Suprapubic skin (tissue), 4 donors: ENCODE data around the gene CCDC92B. TPM values are rescaled to one million over a fixed set of nuclear protein-coding genes. Genes with fewer than 3 reads are reported as not detected.

Experiments
- DNase-seq, 2 donors: peaks; one replicate each; pipeline ENCODE4 v3.0.0-alpha.2; 2019; ENCODE audit warnings: low spot score in 2 of 2
- H3K27ac ChIP-seq: fragments of 200-600 bp; sonication (generic); one replicate; pipeline ENCODE4 v1.5.1; 2019
- H3K27me3 ChIP-seq: fragments of 200-600 bp; sonication (generic); one replicate; pipeline ENCODE4 v1.5.1; 2019
- H3K36me3 ChIP-seq: fragments of 200-600 bp; sonication (generic); one replicate; pipeline ENCODE4 v1.5.1; 2019
- H3K4me1 ChIP-seq: fragments of 200-600 bp; sonication (generic); one replicate; pipeline ENCODE4 v1.5.1; 2019
- H3K4me3 ChIP-seq: fragments of 200-600 bp; sonication (generic); one replicate; pipeline ENCODE4 v1.5.1; 2019; ENCODE audit warnings: mild to moderate bottlenecking
- H3K9me3 ChIP-seq: fragments of 200-600 bp; sonication (generic); one replicate; pipeline ENCODE4 v1.5.1; 2019
- EP300 ChIP-seq: sonication (generic); formaldehyde crosslinking; IDR thresholded peaks from one replicate; pipeline ENCODE4 v1.6.1; 2017; ENCODE audit warnings: antibody characterized with exemption
- POLR2A ChIP-seq, 2 donors: fragments of 450-650 bp; IDR thresholded peaks; one replicate each; pipeline ENCODE4 v1.6.1; 2017; ENCODE audit warnings: antibody characterized with exemption in 2 of 2, mild to moderate bottlenecking in 2 of 2, moderate library complexity in 2 of 2
- POLR2AphosphoS5 ChIP-seq, 3 donors: sonication (generic); formaldehyde crosslinking; IDR thresholded peaks; one replicate each; pipeline ENCODE4 v1.6.1; 2017; ENCODE audit warnings: antibody characterized with exemption in 3 of 3
- WGBS: methylation state at CpG from one replicate; pipeline ENCODE4 v1.1.5; 2018; 5-methylcytosine and 5-hydroxymethylcytosine counted together
- total RNA-seq, 4 donors: library from RNA; depleted of rRNA; stranded (reverse); fragments of >200 nt; gene quantifications; one replicate each; pipeline ENCODE4 v1.1.0, GENCODE V29; 2016
- TF ChIP-seq, protein P1 (sequence below), 2 donors: fragments of 200-600 bp in 1 of 2; fragments of 450-650 bp in 1 of 2; sonication (generic) in 1 of 2; IDR thresholded peaks; one replicate each; pipeline ENCODE4 v1.5.1; 2016 to 2019; ENCODE audit warnings: antibody characterized with exemption in 2 of 2, mild to moderate bottlenecking in 1 of 2, moderate library complexity in 1 of 2

The CCDC92B gene
- total RNA-seq, 4 donors from 2014 or later, result 0.42 to 1.6 (median 0.84) TPM

- H3K36me3 ChIP-seq, result peaks cover 80% of the 10 kb centered on the region
- H3K4me1 ChIP-seq, result peaks cover 11% of the 10 kb centered on the region
- TF ChIP-seq, protein P1, sequence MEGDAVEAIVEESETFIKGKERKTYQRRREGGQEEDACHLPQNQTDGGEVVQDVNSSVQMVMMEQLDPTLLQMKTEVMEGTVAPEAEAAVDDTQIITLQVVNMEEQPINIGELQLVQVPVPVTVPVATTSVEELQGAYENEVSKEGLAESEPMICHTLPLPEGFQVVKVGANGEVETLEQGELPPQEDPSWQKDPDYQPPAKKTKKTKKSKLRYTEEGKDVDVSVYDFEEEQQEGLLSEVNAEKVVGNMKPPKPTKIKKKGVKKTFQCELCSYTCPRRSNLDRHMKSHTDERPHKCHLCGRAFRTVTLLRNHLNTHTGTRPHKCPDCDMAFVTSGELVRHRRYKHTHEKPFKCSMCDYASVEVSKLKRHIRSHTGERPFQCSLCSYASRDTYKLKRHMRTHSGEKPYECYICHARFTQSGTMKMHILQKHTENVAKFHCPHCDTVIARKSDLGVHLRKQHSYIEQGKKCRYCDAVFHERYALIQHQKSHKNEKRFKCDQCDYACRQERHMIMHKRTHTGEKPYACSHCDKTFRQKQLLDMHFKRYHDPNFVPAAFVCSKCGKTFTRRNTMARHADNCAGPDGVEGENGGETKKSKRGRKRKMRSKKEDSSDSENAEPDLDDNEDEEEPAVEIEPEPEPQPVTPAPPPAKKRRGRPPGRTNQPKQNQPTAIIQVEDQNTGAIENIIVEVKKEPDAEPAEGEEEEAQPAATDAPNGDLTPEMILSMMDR (IDR thresholded peaks at IDR 0.05), result no peak
- TF ChIP-seq POLR2AphosphoS5 (IDR thresholded peaks at IDR 0.05) (no peak), EP300 (no peak), POLR2A (IDR thresholded peaks at IDR 0.05) (no peak)
- DNase-seq, result no peak
- no peak overlapping the region for H3K4me3 ChIP-seq
- H3K27me3 ChIP-seq, result no peaks in the 10 kb centered on the region
- no peaks in the 10 kb centered on the region for H3K9me3 ChIP-seq
- H3K27ac ChIP-seq, result no peak overlapping the region
- WGBS, result 100% methylated on average over 4 of the region's 14 CpGs
Observed at GRCh38 chr17:2692781-2693135, 56.7 kb downstream of the CCDC92B start.

GRCh38 chr17:2691965-2692780, 57.3 kb downstream of the CCDC92B start:
- WGBS, result 93% methylated on average over 37 of the region's 71 CpGs
- Histone ChIP-seq H3K27ac (no peak overlapping the region), H3K9me3 (no peaks in the 10 kb centered on the region), H3K4me1 (peaks cover 17% of the 10 kb centered on the region), H3K27me3 (no peaks in the 10 kb centered on the region), H3K4me3 (no peak overlapping the region), H3K36me3 (peaks cover 74% of the 10 kb centered on the region)
- TF ChIP-seq POLR2AphosphoS5 (IDR thresholded peaks at IDR 0.05), result no peak
- TF ChIP-seq POLR2A (IDR thresholded peaks at IDR 0.05), result no peak
- TF ChIP-seq EP300, result no peak
- TF ChIP-seq, protein P1 (IDR thresholded peaks at IDR 0.05), result no peak
- DNase-seq, result peak in 1 of 2 donors; percentile 78

DNA sequence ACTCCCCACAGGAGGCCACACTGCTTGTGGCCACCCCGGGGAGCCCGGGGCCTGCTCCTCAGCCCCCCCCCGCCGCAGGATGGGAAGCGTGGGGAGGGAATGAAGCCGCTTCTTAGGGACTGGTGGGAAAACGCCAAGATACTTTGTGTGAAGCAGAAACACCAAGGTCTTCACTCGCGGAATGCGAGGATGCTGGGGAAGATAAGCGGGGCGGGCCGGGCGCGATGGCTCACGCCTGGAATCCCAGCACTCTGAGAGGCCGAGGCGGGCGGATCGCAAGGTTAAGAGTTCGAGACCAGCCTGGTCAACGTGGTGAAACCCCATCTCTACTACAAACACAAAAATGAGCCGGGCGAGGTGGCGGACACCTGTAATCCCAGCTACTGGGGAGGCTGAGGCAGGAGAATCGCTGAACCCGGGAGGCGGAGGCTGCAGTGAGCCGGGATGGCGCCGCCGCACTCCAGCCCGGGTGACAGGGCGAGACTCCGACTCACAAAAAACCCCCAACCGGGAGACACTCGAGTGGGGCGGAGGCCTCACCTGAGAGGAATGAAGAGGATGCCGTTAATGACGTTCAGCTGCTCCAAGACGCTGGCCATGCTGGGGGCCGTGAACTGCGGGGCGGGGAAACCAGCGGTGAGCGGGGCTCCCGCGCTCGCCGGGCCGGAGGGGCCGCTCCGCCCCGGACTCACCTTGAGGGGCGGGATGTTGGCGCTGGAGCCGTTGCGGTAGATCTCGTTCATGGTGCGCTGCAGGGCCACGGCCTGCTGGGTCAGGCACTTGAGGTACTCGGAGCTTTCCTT, 58.2 kb downstream of the CCDC92B start:
- H3K36me3 ChIP-seq, result peaks cover 65% of the 10 kb centered on the region
- DNase-seq, result no peak
- no peak overlapping the region for H3K4me3 ChIP-seq
- 93% methylated on average over 62 of the region's 62 CpGs for WGBS
- H3K27me3 ChIP-seq, result no peaks in the 10 kb centered on the region
- H3K9me3 ChIP-seq, result no peaks in the 10 kb centered on the region
- TF ChIP-seq, protein P1 (IDR thresholded peaks at IDR 0.05), result no peak
- H3K27ac ChIP-seq, result no peak overlapping the region
- H3K4me1 ChIP-seq, result peaks cover 26% of the 10 kb centered on the region

DNA sequence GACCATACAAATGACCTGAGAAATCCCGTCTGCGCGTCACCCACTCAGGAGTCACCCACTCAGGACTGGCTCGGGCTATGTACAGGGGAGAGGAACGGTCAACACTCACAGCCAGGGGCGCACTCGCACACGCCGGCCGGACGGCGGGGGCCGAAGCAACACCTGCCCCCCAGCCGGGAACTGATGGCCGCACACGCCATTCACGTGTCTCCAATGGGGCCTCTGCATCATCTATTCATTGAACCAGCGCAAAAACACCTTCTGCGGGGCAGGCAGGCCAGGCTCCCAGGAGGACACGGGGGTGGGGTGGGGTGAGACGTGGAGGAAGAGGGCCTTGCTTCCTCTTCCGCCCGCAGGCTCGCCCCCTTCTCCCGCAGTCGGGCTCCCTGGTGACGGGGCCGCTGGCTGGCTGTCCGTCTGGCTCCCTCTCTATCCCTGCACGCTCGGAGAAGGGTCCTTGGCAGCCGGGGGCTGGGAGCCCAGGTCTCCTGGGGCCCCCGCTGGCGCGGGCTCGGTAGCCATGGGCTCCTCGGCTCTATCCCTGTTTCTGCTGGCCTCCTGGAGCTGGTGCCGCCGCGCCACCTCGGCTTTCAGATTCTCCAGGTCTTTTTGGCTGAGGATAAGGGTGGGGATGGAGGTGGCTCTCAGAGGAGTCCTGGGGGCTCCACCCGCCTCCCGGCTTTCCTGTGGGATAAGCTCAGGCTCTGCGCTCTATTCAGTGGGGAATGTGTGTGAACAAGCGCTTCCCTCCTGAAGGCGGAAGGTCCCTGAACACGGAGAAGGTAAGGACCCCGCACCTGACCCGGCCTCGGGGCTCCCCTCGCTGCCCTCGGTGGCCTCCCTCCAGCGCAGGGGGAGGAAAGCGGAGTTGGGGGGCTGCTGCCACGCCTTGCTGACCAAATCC, 59.0 kb downstream of the CCDC92B start:
- TF ChIP-seq POLR2A (IDR thresholded peaks at IDR 0.05) (no peak), EP300 (no peak), POLR2AphosphoS5 (IDR thresholded peaks at IDR 0.05) (no peak)
- TF ChIP-seq, protein P1 (IDR thresholded peaks at IDR 0.05), result no peak
- Histone ChIP-seq H3K9me3 (no peaks in the 10 kb centered on the region), H3K36me3 (peaks cover 57% of the 10 kb centered on the region), H3K4me3 (no peak overlapping the region), H3K27me3 (no peaks in the 10 kb centered on the region), H3K27ac (no peak overlapping the region), H3K4me1 (peaks cover 30% of the 10 kb centered on the region)
- DNase-seq, result no peak
- 95% methylated on average over 11 of the region's 55 CpGs for WGBS
